ENCODE measurements around the gene FZD10. TPM values are rescaled to one million over a fixed set of nuclear protein-coding genes. Genes with fewer than 3 reads are reported as not detected.

FZD10 gene
- total and polyA plus RNA-seq, 12 donors = 0.04 to 0.24 (median 0.07) TPM; not detected in 5

- no peak overlapping the region for H3K27ac ChIP-seq
- no peaks in the 10 kb centered on the region for H3K36me3 ChIP-seq
- intact Hi-C loops (cut with DNase I) = no loop called here
- H3K9me3 ChIP-seq = peaks cover 0 to 11% (median 3%) of the 10 kb centered on the region in 11 donors
- H3K4me1 ChIP-seq = no peaks in the 10 kb centered on the region
- TF ChIP-seq, protein P1, sequence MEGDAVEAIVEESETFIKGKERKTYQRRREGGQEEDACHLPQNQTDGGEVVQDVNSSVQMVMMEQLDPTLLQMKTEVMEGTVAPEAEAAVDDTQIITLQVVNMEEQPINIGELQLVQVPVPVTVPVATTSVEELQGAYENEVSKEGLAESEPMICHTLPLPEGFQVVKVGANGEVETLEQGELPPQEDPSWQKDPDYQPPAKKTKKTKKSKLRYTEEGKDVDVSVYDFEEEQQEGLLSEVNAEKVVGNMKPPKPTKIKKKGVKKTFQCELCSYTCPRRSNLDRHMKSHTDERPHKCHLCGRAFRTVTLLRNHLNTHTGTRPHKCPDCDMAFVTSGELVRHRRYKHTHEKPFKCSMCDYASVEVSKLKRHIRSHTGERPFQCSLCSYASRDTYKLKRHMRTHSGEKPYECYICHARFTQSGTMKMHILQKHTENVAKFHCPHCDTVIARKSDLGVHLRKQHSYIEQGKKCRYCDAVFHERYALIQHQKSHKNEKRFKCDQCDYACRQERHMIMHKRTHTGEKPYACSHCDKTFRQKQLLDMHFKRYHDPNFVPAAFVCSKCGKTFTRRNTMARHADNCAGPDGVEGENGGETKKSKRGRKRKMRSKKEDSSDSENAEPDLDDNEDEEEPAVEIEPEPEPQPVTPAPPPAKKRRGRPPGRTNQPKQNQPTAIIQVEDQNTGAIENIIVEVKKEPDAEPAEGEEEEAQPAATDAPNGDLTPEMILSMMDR (IDR thresholded peaks at IDR 0.05) = no peak
- WGBS, 2 donors = 40 to 52% methylated on average over 13 of the region's 13 CpGs
- H3K27me3 ChIP-seq = peaks cover 0 to 12% (median 3%) of the 10 kb centered on the region in 7 donors
- H3K4me3 ChIP-seq = no peak overlapping the region
- DNase-seq (no peak), ATAC-seq (no peak)
Observed at GRCh38 chr12:130186651-130187268, 24.5 kb downstream of the FZD10 start.

DNA sequence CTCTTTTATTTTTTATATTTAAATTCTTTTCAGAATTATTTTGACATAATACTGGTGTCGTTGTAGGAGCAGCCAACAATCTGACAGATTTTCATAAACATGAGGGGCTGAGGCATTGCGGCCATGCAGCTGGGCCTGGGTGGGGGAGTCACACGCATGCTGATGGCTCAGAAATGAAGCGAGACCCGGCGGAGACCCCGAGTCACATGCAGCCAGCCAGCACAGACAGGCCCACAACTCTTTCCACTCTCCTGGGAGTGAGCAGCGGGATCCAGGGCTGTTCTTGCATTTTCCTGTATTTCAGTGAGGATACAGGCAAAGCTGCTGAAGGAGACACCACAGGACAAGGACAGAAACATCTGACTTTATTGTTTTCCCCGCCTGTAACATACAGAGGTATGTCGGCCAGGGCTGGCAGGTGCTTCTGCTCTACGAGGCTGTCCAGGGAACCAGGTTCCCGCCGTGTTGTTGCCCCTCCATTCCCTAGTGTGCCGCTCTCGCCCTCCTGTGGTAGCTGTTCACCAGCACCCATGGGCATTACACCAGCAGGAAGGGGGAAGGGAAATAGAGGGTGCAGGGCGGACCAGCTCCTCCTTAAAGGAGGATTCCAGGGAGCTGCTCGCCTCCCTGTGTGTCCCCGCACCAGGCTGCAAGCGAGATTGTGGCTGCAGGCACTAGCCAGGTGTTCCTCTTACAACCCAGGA is 30.5 kb downstream of the FZD10 start:
- ATAC-seq (no peak), DNase-seq (no peak)
- no peak overlapping the region for H3K4me3 ChIP-seq
- H3K4me1 ChIP-seq = no peaks in the 10 kb centered on the region
- no peaks in the 10 kb centered on the region for H3K36me3 ChIP-seq
- TF ChIP-seq, protein P1 (IDR thresholded peaks at IDR 0.05) = no peak
- whole genome bisulfite sequencing, 2 donors = 56 to 58% methylated on average over 19 of the region's 19 CpGs
- H3K27me3 ChIP-seq = peaks cover 0 to 47% (median 12%) of the 10 kb centered on the region in 7 donors
- H3K9me3 ChIP-seq = no peaks in the 10 kb centered on the region
- no peak overlapping the region for H3K27ac ChIP-seq
- intact Hi-C loops (cut with DNase I) = no loop called here

GRCh38 chr12:130194154-130194553 is 31.9 kb downstream of the FZD10 start:
- ATAC-seq (no peak), DNase-seq (no peak)
- TF ChIP-seq, protein P1 (IDR thresholded peaks at IDR 0.05) = no peak
- peaks cover 0 to 60% (median 20%) of the 10 kb centered on the region in 7 donors for H3K27me3 ChIP-seq
- WGBS, 2 donors = 44 to 47% methylated on average over 10 of the region's 10 CpGs
- intact Hi-C loops (cut with DNase I) = no loop called here
- no peaks in the 10 kb centered on the region for H3K4me1 ChIP-seq
- H3K4me3 ChIP-seq = no peak overlapping the region
- H3K36me3 ChIP-seq = no peaks in the 10 kb centered on the region
- H3K27ac ChIP-seq = no peak overlapping the region
- no peaks in the 10 kb centered on the region for H3K9me3 ChIP-seq

DNA sequence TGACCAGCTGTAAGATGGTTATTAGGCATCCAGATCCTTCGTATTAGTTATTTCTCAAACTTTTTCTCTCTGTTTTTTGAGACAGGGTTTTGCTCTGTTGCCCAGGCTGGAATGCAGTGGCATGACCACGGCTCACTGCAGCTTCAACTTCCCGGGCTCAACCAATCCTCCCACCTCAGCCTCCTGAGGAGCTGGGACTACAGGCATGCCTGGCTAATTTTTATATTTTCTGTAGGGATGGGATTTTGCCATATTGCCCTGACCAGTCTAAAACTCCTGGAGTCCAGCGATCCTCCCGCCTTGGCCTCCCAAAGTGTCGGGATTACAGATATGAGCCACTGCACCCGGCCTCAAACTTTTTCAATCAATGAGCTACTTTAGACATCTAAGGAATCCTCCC is 33.1 kb downstream of the FZD10 start:
- Histone ChIP-seq H3K27ac (no peak overlapping the region), H3K36me3 (no peaks in the 10 kb centered on the region), H3K9me3 (peaks cover 0 to 1% (median 0%) of the 10 kb centered on the region in 11 donors), H3K4me1 (no peaks in the 10 kb centered on the region), H3K4me3 (no peak overlapping the region), H3K27me3 (peaks cover 0 to 67% (median 21%) of the 10 kb centered on the region in 7 donors)
- ATAC-seq = no peak
- intact Hi-C loops (cut with DNase I) = no loop called here
- WGBS, 2 donors = 88 to 92% methylated on average over 7 of the region's 7 CpGs
- no peak for DNase-seq
- TF ChIP-seq, protein P1 (IDR thresholded peaks at IDR 0.05) = no peak

All from heart right ventricle (tissue), 16 donors.